WTC11 (cell line): ENCODE measurements around the gene DCAF15.

ENCODE experiments used
- CTCF ChIP-seq: fragments of 200-600 bp; IDR thresholded peaks from 2 replicates; pipeline ENCODE4 v1.8.0; 2022; ENCODE audit warnings: antibody characterized with exemption
- E2F1 ChIP-seq: sonication (generic); formaldehyde crosslinking; IDR thresholded peaks from 2 replicates; pipeline ENCODE4 v1.8.0; 2022; ENCODE audit warnings: mild to moderate bottlenecking, missing genetic modification reagents
- ERG ChIP-seq: fragments of 250-450 bp; sonication (Bioruptor Pico); IDR thresholded peaks from 2 replicates; pipeline ENCODE4 v1.8.0; 2021; ENCODE audit warnings: mild to moderate bottlenecking
- ESRRA ChIP-seq: sonication (generic); formaldehyde crosslinking; IDR thresholded peaks from 2 replicates; pipeline ENCODE4 v1.8.1; 2022; ENCODE audit warnings: mild to moderate bottlenecking, missing genetic modification reagents, borderline replicate concordance
- GABPB1 ChIP-seq: sonication (generic); formaldehyde crosslinking; IDR thresholded peaks from 2 replicates; pipeline ENCODE4 v1.8.1; 2023; ENCODE audit warnings: mild to moderate bottlenecking, missing genetic modification reagents
- JUN ChIP-seq: sonication (generic); formaldehyde crosslinking; IDR thresholded peaks from 2 replicates; pipeline ENCODE4 v1.8.0; 2023; ENCODE audit warnings: mild to moderate bottlenecking, missing genetic modification reagents
- KAT7 ChIP-seq: sonication (generic); formaldehyde crosslinking; IDR thresholded peaks from 2 replicates; pipeline ENCODE4 v1.8.1; 2023; ENCODE audit warnings: missing genetic modification reagents, mild to moderate bottlenecking, borderline replicate concordance
- MAX ChIP-seq: sonication (generic); formaldehyde crosslinking; IDR thresholded peaks from 2 replicates; pipeline ENCODE4 v1.8.0; 2022; ENCODE audit warnings: mild to moderate bottlenecking, missing genetic modification reagents
- USF2 ChIP-seq: sonication (generic); formaldehyde crosslinking; IDR thresholded peaks from 2 replicates; pipeline ENCODE4 v1.8.1; 2023; ENCODE audit warnings: mild to moderate bottlenecking, missing genetic modification reagents, moderate library complexity
- ZNF232 ChIP-seq: sonication (generic); formaldehyde crosslinking; IDR thresholded peaks from 2 replicates; pipeline ENCODE4 v1.8.0; 2022; ENCODE audit warnings: mild to moderate bottlenecking, missing genetic modification reagents
- ZNF671 ChIP-seq: fragments of 250-450 bp; sonication (Bioruptor Pico); IDR thresholded peaks from 2 replicates; pipeline ENCODE4 v1.8.0; 2021; ENCODE audit warnings: mild to moderate bottlenecking

- TF ChIP-seq ERG (CRISPR knock-in tag) (no peak), CTCF (no peak), MAX (CRISPR knock-in tag) (no peak), ZNF232 (CRISPR knock-in tag) (no peak), E2F1 (CRISPR knock-in tag) (no peak), KAT7 (CRISPR knock-in tag) (no peak), GABPB1 (CRISPR knock-in tag) (no peak), ZNF671 (CRISPR knock-in tag) (no peak), JUN (CRISPR knock-in tag) (no peak), USF2 (CRISPR knock-in tag) (no peak), ESRRA (no peak)
Observed at GRCh38 chr19:13920524-13920923, 31.8 kb upstream of the DCAF15 start.
